GM19239 (cell line): Measurements from ENCODE around the gene SULT2B1.

Experiments used
- DNase-seq: peaks from one replicate; pipeline ENCODE4 v3.0.0; 2011; ENCODE audit warnings: low spot score; ENCODE audit not compliant: insufficient read length
- FAIRE-seq: peaks from 2 replicates; lab custom pipeline; 2011; peaks lifted over from hg19 to GRCh38; lab: Jason Lieb, UNC

The SULT2B1 gene

DNA sequence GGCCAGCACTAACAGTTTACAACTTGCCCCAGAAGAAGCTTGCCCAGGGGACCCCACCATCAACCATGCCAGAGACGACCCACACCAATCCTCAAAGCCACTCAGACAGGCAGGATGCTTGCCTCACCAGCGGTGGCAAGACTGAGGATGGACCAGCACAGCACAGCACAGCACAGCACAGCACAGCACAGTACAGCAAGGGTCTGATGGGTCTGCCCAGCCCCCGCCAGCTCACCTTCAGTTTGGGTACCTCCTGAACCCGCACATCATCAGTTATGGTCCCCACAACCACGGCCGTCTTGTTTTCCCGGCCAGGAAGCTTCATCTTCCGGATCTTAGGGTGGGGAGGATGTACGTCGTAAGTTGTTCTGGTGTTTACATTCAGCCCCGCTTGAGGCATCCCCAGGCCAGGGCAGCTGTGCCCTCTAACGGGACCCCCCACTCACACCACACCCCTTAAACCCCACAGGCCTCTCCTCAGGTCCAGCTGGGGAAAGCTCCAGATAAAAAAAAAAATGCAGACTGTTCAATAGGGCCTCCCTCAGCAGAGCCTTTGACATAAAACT is 64.6 kb downstream of the SULT2B1 start:
- FAIRE-seq (no peak), DNase-seq (no peak)

- no peak for DNase-seq
- FAIRE-seq, result no peak
These were observed 65.4 kb downstream of the SULT2B1 start for GRCh38 chr19:48617146-48617937.

DNA sequence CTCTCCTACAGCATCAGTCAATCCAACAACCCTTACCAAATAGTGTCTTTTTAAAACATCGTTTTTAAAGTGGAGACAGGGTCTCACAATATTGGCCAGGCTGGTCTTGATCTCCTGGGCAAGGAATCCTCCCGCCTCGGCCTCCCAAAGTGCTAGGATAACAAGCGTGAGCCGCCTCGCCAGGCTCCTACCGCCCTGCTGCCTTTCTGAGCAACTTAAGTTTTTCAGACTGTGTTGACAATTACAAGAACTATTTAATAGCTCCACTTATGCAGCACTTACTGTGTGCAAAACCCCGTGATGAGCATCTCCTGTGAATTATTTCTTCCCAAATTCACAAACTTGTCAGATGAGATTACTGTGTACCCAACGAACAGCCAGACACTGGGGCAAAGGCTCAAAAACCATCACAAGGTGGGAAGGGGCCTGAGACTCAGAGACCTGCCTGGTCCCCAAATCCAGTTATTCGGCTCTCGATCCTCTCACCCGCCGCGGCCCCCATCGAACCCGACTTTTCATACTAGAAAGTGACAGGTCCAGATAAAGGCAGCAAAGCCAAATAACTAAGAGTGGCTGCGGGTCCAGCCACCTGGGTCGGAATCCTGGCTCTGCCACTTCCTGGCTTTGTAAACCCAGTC is 66.4 kb downstream of the SULT2B1 start:
- no peak for DNase-seq
- FAIRE-seq, result no peak

DNA sequence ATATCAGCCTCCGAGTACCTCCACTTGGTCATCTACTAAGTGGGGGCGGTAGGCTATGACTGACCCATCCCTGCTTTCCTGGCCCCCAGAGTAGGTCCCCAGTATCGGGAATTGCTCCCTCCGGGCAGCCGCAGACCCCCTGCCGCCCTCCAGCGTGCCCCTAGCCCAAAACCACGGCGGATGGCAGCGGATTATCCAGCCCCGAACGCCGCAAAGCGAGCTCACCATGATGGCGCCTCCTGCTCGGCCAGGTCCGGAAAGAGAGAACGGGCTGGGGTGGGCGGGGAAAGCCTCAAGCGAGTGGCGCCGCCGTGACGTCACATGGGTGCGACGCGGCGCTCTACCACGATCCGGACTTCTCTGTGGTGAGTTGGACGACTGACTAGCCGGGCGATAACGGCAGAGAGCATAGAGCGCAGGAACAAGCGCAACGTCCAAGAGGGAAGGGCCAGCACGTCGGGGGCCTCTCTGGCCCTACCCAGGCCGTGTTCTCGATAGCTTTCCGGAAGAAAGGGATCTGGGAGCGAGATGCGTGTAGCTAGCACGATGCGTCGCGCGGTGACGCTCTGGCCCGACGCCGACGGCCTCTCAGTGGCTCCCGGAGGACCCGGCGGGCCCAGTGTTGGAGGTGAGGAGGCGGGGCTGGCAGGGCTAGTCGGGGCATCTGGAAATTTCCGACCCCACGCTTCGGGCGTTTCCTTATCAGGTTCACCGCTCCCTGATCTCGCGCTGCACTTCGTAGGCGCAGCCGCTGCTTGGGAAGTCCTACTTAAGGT is 67.1 kb downstream of the SULT2B1 start, which contains the start of the genes RPL18 and SPHK2:
Gene RPL18 (minus strand): TSS at position 263 of the 776 bp plus-strand sequence. CDS start 35 bp downstream, at position 228.
Gene SPHK2 (plus strand): TSS at position 591 of the 776 bp plus-strand sequence. CDS start 1,009 bp downstream, outside the sequence.
- FAIRE-seq, result peak; percentile 96

DNA sequence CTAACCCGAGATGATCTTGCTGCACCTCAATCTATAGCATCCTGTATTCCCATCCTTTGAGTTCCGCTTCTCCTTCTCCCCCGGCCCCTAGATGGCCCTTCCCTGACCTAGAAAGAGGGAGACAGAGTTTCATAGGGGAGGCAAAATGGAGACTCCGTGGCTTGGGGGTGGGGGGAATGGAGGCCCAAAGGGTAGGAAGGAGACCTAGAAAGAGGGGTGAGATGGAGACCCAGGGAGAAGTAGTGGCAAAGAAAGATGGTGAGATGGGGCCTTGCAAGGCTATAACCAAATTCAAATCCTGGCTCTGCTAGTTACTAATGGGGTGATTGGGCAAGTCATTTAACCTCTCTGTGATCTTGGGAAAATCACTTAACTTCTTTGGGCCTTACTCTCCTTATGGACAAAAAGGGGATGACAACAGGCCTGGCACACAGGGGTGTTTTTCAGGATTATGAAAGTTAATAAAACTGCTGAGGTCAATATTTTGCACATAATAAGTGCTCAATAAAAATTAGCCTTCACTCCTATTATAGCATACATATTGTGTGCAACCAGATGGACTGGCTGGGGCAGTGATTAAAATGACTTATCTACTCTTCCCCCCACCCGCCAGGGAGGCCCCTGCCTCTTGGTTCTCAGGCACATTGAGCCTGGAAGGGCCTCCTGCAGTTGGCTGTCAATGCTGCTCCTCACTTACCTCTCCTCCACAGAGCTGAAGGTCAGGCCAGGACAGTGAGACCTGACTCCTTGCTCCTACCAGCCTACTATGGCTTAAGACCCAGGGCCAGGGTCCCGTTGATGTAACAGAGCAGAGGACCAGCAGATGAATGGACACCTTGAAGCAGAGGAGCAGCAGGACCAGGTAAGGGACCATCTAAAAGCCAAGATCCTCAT is 68.0 kb downstream of the SULT2B1 start:
- no peak for DNase-seq
- FAIRE-seq, result peak; percentile 62

More for the DNA sequence above, 67.1 kb downstream of the SULT2B1 start, which contains the start of the genes RPL18 and SPHK2:
- DNase-seq, result peak; percentile 97

DNA sequence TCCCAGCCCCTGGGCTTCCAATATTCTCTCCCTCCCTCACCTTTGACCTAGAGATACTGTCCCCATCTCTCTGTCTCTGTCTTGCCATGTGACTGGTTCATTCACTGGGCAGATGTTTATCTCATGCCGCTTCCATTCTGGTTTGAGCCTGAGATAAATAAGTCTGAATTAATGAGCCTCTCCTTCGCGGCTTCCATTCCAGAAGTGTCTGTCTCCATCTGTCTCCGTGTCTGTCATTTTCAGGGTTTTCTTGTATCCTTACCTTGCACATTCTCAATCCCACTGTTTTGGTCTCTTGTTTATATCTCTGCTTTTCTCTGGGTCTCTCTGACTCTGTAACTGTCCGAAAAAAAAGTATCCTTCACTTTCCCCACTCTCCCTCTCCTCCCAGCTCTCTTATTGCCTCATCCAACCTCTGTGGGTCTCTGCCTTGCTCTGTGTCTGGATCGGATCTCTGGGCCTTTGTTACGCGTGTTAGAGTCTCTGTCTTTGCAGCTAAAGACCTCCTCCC is 71.6 kb downstream of the SULT2B1 start:
- DNase-seq, result no peak
- no peak for FAIRE-seq

GRCh38 chr19:48624067-48624594 is 72.2 kb downstream of the SULT2B1 start:
- FAIRE-seq (peak; percentile 98), DNase-seq (peak; percentile 95)

DNA sequence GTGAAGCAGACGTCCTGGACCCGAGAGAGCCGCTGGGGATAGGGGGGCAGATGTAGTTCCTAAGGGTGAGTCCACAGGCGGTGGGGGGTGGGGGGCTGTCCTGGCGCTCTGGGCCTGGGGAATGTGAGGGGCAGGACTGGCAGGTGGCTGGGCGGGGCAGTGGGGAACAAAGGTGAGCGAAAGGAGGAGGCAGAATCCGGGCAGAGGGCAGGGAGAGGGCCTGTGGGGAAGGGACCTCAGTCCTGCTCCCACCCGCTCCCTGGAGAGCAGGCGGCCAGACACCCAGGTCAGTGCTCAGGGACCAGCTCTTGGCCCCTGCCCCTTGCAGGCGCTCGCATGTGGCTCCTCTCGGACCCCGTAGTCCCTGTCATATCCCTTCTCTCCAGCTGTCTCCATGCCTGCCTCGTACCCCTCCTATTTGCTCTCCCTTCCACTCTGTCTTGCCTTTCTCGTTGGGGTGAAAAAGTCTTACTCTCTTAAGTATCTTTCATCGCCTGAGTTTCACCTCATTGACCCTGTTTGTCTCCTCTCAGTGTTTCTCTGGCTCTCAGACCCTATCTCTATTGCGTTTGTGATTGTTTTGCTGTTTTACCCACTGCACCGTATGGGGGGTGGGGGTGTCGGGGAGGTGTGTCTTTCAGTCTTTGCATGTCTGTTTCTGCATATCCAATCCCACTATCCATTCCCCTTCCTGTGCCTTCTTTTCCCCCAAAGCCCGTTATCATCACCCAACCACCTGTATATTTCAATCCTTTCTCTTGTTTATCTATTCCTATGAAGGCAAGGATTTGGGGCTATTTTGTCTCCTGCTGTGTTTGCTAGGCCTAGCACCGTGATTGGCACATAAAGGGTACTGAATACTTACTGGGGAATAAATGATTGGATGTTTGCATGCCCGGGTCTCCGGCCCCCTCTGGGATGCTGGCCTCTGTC is 73.1 kb downstream of the SULT2B1 start:
- FAIRE-seq (no peak), DNase-seq (no peak)

GRCh38 chr19:48625891-48626327 is 73.9 kb downstream of the SULT2B1 start:
- FAIRE-seq, result no peak
- no peak for DNase-seq

GRCh38 chr19:48627201-48627864 is 75.4 kb downstream of the SULT2B1 start:
- DNase-seq, result no peak
- no peak for FAIRE-seq

DNA sequence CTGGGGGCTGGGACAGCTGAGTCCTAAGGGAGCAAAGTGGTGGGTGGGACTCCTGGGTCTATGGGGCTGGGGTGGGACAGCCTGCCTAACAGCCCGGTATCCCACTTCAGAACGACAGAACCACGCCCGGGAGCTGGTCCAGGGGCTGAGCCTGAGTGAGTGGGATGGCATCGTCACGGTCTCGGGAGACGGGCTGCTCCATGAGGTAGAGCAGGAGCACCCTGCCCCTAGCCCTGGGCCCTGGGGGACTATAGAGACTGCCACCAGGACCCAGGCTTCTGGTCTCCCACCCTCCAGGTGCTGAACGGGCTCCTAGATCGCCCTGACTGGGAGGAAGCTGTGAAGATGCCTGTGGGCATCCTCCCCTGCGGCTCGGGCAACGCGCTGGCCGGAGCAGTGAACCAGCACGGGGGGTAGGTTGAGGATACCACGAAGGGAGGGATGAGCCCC is 75.9 kb downstream of the SULT2B1 start:
- FAIRE-seq (no peak), DNase-seq (no peak)

GRCh38 chr19:48628486-48629296 is 76.7 kb downstream of the SULT2B1 start:
- DNase-seq (no peak), FAIRE-seq (no peak)

GRCh38 chr19:48629297-48629598 is 77.3 kb downstream of the SULT2B1 start:
- FAIRE-seq, result no peak
- no peak for DNase-seq

DNA sequence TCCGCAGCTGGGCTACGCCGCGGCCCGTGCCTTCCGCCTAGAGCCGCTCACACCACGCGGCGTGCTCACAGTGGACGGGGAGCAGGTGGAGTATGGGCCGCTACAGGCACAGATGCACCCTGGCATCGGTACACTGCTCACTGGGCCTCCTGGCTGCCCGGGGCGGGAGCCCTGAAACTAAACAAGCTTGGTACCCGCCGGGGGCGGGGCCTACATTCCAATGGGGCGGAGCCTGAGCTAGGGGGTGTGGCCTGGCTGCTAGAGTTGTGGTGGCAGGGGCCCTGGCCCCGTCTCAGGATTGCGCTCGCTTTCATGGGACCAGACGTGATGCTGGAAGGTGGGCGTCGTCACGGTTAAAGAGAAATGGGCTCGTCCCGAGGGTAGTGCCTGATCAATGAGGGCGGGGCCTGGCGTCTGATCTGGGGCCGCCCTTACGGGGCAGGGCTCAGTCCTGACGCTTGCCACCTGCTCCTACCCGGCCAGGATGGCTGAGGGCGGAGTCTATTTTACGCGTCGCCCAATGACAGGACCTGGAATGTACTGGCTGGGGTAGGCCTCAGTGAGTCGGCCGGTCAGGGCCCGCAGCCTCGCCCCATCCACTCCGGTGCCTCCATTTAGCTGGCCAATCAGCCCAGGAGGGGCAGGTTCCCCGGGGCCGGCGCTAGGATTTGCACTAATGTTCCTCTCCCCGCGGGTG is 77.8 kb downstream of the SULT2B1 start:
- FAIRE-seq, result no peak
- no peak for DNase-seq

DNA sequence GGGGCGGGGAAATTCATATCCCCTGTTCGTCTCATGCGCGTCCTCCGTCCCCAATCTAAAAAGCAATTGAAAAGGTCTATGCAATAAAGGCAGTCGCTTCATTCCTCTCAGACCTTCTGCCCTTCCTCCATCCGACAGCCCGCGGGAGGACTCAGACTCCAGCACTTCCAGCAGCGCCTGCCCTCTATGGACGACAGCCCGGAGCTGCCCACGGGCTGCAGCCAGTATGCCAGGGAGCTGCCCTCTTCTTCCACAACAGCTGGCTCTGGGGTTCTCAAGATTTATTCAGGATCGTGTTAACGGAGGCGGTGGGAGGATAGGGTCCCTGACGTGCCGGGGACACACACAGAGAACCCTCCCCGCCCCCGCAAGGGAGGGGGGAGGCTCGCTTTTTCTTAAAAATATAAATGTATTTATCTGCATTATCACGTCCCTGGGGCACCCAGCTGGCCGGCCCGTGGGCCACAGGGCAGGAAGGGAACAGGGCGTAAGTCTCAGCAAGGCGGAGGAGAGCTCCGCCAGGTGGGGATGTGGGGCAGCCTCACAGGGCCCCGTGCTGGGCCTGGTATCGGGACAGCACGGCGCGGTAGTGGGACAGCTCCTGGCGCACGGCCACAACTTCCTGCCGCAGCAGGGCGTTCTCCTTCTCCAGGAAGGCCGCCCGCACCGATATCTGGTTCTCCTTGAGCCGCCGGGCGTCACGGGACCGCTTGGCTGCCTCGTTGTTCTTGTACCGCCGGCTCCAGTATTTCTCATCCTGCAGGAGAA is 78.5 kb downstream of the SULT2B1 start:
- FAIRE-seq (no peak), DNase-seq (no peak)
